Subcutaneous adipose tissue (tissue), 4 donors: Measurements from ENCODE around the gene ATP1A2. TPM values are rescaled to one million over a fixed set of nuclear protein-coding genes. Genes with fewer than 3 reads are reported as not detected.

Source experiments
- total RNA-seq, 4 donors: library from RNA; depleted of rRNA; stranded (reverse); fragments of >200 nt; gene quantifications; one replicate each; pipeline ENCODE4 v1.1.0, GENCODE V29; 2016
- TF ChIP-seq, protein P1 (sequence below): fragments of 450-650 bp; IDR thresholded peaks from one replicate; pipeline ENCODE4 v1.5.1; 2016; ENCODE audit warnings: low read depth, mild to moderate bottlenecking, control low read depth, antibody characterized with exemption, moderate library complexity

ATP1A2 gene
- total RNA-seq, 4 donors from 2014 or later = 13.4 to 150 (median 88.9) TPM

DNA sequence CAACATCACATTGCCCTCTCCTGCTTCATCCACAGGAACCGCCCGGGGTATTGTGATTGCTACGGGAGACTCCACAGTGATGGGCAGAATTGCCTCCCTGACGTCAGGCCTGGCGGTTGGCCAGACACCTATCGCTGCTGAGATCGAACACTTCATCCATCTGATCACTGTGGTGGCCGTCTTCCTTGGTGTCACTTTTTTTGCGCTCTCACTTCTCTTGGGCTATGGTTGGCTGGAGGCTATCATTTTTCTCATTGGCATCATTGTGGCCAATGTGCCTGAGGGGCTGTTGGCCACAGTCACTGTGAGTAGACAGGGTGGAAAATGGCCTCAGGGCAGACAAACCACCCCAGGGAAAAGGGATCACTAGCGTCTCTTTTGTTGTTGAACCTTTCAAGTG lies 48.6 kb downstream of the ATP1A2 start:
- TF ChIP-seq, protein P1, sequence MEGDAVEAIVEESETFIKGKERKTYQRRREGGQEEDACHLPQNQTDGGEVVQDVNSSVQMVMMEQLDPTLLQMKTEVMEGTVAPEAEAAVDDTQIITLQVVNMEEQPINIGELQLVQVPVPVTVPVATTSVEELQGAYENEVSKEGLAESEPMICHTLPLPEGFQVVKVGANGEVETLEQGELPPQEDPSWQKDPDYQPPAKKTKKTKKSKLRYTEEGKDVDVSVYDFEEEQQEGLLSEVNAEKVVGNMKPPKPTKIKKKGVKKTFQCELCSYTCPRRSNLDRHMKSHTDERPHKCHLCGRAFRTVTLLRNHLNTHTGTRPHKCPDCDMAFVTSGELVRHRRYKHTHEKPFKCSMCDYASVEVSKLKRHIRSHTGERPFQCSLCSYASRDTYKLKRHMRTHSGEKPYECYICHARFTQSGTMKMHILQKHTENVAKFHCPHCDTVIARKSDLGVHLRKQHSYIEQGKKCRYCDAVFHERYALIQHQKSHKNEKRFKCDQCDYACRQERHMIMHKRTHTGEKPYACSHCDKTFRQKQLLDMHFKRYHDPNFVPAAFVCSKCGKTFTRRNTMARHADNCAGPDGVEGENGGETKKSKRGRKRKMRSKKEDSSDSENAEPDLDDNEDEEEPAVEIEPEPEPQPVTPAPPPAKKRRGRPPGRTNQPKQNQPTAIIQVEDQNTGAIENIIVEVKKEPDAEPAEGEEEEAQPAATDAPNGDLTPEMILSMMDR = no peak

DNA sequence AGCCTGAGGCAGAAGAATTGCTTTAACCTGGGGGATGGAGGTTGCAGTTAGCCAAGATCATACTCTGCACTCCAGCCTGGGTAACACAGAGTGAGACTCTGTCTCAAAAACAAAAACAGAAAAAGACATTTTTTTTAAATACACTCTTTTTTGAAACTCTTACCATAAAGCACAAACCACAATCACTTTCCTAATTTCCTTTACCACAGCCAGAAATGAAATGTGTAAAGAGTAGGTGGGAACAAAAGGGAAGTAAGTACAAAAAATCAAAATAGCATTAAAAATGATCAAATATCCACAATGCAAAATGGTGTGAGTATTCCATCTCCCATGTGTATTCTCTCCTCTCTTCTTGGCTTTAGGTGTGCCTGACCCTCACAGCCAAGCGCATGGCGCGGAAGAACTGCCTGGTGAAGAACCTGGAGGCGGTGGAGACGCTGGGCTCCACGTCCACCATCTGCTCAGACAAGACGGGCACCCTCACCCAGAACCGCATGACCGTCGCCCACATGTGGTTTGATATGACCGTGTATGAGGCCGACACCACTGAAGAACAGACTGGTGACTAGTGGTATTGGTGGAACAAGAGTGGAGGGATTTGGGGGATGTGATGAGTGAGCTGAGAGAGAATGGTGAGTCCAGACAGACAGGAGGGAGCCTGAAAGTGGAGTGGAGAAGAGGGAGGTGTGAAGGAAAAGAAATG lies 50.8 kb downstream of the ATP1A2 start:
- TF ChIP-seq, protein P1 = no peak

DNA sequence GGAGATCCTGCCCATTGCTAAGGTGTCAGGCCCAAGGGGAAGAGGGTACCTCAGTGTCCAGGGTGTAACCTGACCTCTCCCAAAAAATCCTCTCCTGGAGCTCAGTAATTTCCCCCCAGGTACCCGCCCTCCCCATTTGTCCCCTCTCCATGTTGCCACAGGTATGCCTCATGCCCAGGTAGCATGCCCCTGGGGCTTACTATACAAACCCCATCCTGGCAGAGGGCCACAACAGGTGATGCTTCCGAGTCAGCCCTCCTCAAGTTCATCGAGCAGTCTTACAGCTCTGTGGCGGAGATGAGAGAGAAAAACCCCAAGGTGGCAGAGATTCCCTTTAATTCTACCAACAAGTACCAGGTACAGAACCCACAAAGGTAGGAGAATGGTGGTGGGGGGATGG lies 51.5 kb downstream of the ATP1A2 start:
- TF ChIP-seq, protein P1 = no peak

DNA sequence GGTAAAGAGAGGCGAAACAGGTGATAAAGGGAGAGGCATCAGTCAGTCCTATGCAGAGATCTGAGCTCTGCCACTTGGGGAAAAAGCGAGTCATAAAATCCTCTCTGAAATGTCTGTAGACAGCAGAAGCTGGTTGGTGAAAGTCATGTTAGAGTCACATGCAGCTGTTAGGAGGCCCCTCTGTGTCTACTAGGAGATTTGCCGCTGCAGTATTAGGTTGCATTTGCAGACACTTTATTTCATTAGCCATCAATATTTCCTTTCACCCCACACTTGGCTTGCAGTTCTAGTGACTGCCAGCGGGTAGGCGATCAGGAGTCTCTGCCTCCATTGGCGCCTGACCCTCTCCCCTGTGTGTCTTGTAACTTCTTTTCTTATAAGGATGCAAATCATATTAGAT lies 52.0 kb downstream of the ATP1A2 start:
- TF ChIP-seq, protein P1 = no peak

DNA sequence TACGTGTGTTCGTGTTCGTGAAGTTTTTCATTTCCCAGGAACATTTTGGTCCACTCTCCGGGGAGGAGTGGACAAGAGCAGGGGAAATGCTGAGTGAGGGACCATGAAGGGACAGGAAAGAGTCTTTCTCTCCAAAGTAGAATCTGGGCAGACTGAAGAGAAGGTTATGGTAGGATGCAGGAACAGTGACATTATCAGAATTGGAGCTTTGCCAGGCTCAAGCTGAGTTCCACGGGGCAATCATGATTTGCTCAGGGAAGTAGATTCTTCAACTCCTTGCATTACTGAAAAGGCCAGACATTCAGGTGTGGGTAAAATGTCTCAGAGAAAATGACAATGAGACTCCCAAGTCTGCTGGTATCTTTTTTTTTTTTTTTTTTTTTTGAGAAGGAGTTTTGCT lies 52.5 kb downstream of the ATP1A2 start:
- TF ChIP-seq, protein P1 = no peak

DNA sequence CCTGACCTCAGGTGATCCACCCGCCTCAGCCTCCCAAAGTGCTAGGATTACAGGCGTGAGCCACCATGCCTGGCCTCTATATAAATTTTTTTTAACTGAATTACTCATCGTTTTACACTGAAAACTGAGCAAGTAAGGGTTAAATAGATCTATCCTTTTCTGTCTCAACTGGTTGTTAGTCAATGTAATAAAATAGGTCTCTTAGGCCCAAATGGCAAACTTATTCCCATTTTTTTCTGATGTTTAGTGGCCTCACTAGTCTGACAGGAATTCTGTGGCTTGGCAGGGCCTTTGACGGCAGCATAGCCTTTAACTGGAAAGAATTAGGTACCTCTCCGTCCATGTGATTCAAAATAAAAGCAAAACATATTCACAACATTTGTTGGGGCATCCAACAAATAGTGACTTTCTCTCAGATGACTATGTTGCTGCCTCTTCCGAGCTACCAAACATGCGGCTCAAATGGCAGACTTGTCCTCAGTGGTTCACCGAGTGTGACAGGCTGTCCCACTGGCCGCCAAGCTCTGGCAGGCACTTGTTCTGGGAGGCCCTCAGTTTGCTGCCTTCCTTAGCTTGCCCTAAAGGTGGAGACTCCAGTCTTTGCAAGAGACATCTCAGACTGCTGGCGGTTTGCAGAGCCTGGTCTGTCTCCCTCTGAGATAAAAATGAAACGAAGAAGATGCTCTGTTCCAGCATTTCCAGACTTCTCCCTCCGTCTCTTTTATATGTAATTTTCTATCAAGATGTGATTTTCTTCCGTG lies 53.2 kb downstream of the ATP1A2 start:
- TF ChIP-seq, protein P1 = no peak

DNA sequence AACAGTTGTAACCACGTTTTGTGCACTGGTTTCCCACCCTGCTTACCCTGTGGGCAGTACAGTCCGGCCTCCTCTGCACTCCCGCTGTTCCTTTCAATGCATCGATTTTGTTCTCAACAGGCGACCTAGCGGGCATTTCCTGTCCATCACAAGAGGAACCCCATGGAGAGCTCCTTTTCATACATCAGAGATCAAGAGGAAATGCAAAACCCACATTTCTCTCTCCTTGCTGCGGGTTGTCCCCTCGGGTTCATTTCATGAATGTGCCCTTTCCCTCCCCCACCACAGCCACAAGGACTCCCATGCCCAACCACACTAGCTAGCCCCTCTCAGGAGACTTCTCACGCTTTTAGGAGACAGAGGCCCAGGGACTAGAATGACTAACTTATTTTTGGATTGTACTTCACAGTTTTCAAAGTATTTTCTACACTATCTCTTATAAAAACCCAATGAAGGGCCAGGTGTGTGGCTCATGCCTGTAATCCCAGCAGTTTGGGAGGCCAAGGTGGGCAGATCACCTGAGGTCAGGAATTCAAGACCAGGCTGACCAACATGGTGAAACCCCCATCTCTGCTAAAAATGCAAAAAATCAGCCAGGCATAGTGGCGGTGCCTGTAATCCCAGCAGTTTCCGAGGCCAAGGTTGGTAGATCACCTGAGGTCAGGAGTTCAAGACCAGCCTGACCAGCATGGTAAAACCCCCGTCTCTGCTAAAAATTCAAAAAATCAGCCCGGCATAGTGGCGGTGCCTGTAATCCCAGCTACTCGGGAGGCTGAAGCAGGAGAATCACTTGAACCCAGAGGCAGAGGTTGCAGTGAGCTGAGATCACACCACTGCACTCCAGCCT lies 54.2 kb downstream of the ATP1A2 start:
- TF ChIP-seq, protein P1 = no peak
